Forelimb muscle (tissue), 1 donor: Measurements from ENCODE around the gene MYDGF. TPM values are rescaled to one million over a fixed set of nuclear protein-coding genes. Genes with fewer than 3 reads are reported as not detected.

Experiments
- DNase-seq: peaks from one replicate; pipeline ENCODE4 v3.0.0-alpha.2; 2013; ENCODE audit warnings: low read depth
- polyA plus RNA-seq: library from polyadenylated mRNA; unstranded; fragments of 120-200 nt; gene quantifications from one replicate; pipeline ENCODE4 v1.2.1, GENCODE V29; 2013; ENCODE audit not compliant: insufficient read length

MYDGF gene
- polyA plus RNA-seq, 1 donor: 55.5 TPM

- no peak for DNase-seq
Measured at GRCh38 chr19:4676955-4677731, 7.0 kb upstream of the MYDGF start.

- DNase-seq: no peak
Measured at GRCh38 chr19:4675346-4675745, 5.2 kb upstream of the MYDGF start.

- no peak for DNase-seq
Measured at GRCh38 chr19:4673726-4674125, 3.6 kb upstream of the MYDGF start.

- DNase-seq: no peak
Measured at GRCh38 chr19:4673216-4673615, 3.1 kb upstream of the MYDGF start.

GRCh38 chr19:4671185-4671851 is 1.2 kb upstream of the MYDGF start:
- DNase-seq: no peak

- DNase-seq: no peak
Measured at GRCh38 chr19:4664642-4665041, 5.5 kb downstream of the MYDGF start.

- DNase-seq: no peak
Measured at GRCh38 chr19:4662812-4663211, 7.3 kb downstream of the MYDGF start.

- no peak for DNase-seq
Measured at GRCh38 chr19:4662020-4662695, 8.0 kb downstream of the MYDGF start.

- no peak for DNase-seq
Measured at GRCh38 chr19:4660993-4661392, 9.1 kb downstream of the MYDGF start.

GRCh38 chr19:4660181-4660791 is 9.9 kb downstream of the MYDGF start:
- no peak for DNase-seq

- DNase-seq: no peak
Measured at GRCh38 chr19:4657835-4658234, 12.3 kb downstream of the MYDGF start.

- DNase-seq: no peak
Measured at GRCh38 chr19:4657262-4657661, 12.9 kb downstream of the MYDGF start.

GRCh38 chr19:4656102-4656501 is 14.0 kb downstream of the MYDGF start:
- no peak for DNase-seq

- no peak for DNase-seq
Measured at GRCh38 chr19:4654437-4655361, 15.4 kb downstream of the MYDGF start.

GRCh38 chr19:4653793-4654436 is 16.2 kb downstream of the MYDGF start:
- DNase-seq: no peak

- DNase-seq: no peak
Measured at GRCh38 chr19:4652075-4652474, 18.1 kb downstream of the MYDGF start.

- DNase-seq: no peak
Measured at GRCh38 chr19:4650159-4650558, 20.0 kb downstream of the MYDGF start.

GRCh38 chr19:4649392-4650047 is 20.6 kb downstream of the MYDGF start:
- no peak for DNase-seq

- DNase-seq: no peak
Measured at GRCh38 chr19:4647676-4648644, 22.2 kb downstream of the MYDGF start.
